NCI-H2196 treated with DMSO at 0.1 percent for 48 hours (cell line): ENCODE results near the gene ATG10.

ENCODE experiments used
- DNase-seq: peaks from one replicate; lab custom pipeline; 2025; ENCODE audit not compliant: unreplicated experiment; lab: John Stamatoyannopoulos, UW

ATG10 gene

DNA sequence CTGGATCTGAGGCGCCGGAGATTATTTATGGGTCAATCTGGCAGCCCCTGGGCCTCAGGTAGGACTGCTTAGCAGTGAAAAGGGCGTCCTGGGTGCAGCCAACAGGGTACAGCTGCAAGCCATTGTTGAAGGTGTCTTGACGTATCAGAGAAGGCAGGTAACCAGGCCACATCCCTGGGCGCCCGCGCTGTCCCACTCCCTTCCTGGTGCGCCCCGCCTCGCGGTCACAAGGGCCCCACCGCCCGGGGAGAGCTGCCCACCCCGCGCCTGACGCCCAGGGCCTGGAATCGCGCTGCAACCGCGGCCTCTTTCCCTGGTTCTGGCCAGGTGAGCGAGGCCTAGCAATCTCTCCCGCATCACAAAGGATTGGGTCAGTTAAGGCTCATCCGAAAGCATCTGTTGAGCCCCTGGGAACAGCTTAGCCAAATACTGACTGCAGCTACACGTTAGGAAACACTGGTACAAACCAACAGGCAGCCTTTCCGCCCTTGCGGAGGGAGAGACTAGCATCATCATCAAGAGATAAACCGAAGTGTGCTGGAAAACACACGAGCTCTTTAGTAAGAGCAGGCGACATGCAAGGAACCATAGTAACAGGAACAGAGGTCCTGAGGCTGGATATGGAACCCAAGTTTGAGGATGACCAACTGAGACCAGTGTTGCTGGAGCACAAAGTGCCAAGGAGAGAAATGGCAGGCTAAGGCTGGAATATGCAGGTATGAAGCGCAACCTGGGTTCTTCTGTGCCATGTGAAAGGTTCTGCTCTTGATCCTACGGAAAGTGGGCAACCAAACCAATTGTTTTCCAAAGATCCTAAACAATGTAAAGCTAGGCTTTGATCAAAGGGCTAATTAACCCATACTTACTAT, 302.8 kb downstream of the ATG10 start:
- no peak for DNase-seq

DNA sequence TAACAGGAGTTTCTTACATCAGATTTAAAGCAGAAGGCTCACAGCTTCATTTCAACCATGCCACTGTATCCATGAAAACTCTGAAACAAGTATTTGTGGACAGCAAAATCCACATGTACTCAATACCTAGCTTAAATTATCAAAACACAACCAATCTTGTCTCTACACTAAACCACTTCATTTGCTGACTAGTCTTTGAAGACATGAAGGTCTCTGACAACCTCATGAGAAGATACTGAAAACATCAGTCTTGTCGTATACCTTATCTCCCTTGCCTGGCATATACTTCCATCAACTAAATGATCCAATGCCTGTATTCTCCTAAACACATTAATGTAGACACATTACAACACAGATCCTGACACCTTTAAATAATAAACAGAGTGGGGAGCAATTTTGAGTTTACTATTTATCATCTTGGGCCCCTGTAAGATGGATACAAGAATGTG, 303.4 kb downstream of the ATG10 start:
- DNase-seq: no peak

- DNase-seq: no peak
Observed at GRCh38 chr5:82276800-82277612, 305.2 kb downstream of the ATG10 start.

DNA sequence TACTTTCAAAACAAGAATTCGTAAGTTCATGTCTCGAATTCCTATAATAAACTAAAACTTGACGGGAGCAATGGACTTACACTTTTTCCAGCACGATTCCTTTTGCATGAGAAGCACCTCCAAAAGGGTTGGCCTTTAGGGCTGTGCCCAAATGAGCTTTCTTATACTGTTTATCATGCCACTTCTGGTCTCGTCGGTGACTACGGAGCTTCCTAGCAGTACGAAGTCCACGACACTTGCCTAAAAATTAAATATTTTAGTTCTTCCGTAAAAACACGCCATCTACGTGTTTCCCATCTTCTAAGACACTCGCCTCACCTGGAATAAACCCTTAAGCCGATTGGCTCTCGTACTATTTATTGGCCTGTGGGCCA, 305.8 kb downstream of the ATG10 start:
- DNase-seq: no peak

DNA sequence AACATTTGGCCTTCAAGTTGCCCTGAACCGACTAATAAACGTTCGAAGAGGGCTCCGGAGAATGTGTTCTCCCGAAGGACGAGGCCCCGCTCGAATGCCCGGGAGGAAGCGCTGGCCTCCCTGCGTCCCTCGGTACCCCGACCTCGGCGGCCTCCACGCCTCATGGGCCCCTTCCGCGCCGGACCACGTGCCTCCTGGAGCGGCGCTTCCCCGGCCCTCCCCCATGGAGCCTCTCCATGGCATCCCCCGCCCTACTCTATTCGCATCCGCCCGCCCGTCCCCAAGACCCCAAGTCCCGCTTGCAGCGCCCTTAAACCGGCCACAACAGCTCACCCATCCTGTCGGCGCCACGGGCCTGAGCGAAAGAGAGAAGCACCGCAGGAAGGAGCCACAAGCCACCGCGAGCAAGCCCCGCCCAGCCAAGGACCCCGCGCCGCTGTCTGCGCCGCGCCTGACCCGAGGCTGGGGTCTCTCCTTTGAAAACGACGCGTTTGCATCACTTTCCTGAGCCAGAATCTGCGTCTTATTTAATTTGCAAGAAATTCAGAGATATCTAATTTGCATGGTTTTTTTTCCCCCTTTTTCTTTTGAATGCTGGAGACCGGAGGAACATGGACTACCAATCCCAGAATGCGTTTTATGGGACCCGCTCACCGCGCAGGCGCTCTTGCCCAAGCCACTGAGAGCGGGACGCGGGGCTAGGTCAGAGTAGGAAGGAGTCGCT, 306.3 kb downstream of the ATG10 start, which contains the start of gene RPS23:
TSS of gene RPS23 (minus strand) at position 368 of the 724 bp plus-strand sequence. CDS start at position 337, 31 bp downstream.
- peak; percentile 50 for DNase-seq

GRCh38 chr5:82278711-82279370, 307.0 kb downstream of the ATG10 start:
- DNase-seq: no peak

DNA sequence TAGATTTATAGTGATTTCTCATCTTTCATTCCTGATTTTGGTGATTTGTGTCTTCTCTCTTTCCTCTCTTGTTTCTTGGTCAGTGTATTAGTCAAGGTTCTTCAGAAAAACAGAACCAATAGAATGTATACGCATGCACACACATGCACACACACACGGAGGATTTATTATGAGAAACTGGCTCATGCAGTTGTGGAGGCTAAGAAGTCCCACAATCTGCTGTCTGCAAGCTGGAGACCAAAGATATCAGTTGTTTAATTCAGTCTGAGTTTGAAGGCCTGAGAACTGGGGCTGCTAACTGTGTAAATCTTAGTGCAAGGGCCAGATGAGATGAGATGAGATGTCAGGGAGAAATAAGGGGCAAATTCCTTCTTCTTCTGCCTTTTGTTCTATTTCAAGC, 312.1 kb downstream of the ATG10 start:
- no peak for DNase-seq

- no peak for DNase-seq
Observed at GRCh38 chr5:82285206-82285605, 313.4 kb downstream of the ATG10 start.

- DNase-seq: no peak
Observed at GRCh38 chr5:82287625-82288024, 315.8 kb downstream of the ATG10 start.

DNA sequence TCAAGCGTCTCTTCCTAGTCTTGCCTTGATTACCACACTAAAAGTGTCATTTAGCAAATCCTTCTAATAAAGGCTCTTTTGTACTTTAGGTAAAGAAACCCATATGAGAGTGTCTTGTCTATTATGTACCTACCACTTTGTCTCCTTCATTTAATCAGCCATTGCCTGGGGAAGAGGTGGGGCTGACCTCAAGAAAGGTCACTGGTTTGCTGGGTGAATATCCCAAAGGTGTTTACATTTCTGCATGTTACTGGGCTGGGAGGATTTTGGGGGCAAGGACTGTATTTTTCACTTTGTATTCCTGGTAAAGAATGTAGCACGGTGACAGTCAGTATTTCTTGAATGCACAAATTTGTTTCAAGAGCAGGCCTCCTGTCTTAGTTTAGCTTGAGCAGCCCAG, 318.2 kb downstream of the ATG10 start:
- no peak for DNase-seq

DNA sequence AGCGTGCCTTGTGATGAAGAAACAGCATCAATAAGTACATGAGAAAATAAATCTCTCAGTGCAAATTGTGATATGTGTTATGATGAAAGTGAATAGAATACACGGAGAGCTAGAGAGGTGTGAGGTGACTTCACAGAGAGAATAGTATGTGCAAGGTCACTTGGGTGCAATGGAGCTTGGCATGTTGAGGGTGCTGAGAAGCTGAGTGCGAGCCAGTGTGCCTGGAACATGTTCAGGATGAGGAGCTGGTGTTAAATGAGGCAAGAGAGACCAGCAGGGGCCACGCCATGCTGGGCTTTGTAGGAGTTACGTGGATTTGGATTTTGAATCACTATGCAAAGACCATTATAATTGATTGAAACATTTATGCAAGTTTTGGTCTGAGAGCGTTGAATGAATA, 319.1 kb downstream of the ATG10 start:
- no peak for DNase-seq

GRCh38 chr5:82291420-82291819, 319.6 kb downstream of the ATG10 start:
- no peak for DNase-seq

- no peak for DNase-seq
Observed at GRCh38 chr5:82295144-82295543, 323.3 kb downstream of the ATG10 start.

GRCh38 chr5:82295959-82296531, 324.2 kb downstream of the ATG10 start:
- no peak for DNase-seq

GRCh38 chr5:82296929-82297328, 325.1 kb downstream of the ATG10 start:
- DNase-seq: no peak

- no peak for DNase-seq
Observed at GRCh38 chr5:82297711-82298110, 325.9 kb downstream of the ATG10 start.

GRCh38 chr5:82298668-82299067, 326.8 kb downstream of the ATG10 start:
- DNase-seq: no peak

DNA sequence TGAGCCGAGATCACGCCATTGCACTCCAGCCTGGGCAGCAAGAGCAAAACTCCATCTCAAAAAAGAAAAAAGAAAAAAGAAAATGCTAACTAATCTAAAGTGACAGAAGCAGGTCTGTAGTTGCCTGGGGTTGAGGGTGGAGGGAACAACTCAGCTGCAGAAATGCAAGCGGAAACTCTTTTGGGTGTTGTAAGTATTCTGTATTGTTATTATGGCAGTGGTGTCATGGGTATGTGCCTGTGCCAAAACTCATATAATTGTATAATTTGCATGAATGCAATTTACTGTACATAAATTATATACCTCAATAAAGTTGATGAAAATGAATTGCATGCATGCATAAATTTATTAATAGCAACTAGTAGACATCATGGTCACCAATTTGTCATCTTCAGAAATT, 329.4 kb downstream of the ATG10 start:
- DNase-seq: no peak
